ENCODE measurements around the gene KIF5C.

Gene KIF5C

GRCh38 chr2:149002378-149002890 lies 127.4 kb downstream of the KIF5C start:
- Histone ChIP-seq H3K4me1 (ENCODE audit: control insufficient read depth in 1 of 2, insufficient read depth in 1 of 2, low read depth in 1 of 2, low read length in 1 of 2) (no peaks in the 10 kb centered on the region), H3K27ac (no peak overlapping the region), H3K36me3 (no peaks in the 10 kb centered on the region), H3K4me3 (ENCODE audit: low read depth in 1 of 2, low read length in 1 of 2) (no peak overlapping the region), H3K9me3 (no peaks in the 10 kb centered on the region), H3K27me3 (peaks cover 32% of the 10 kb centered on the region)
- TF ChIP-seq CTCF (IDR thresholded peaks at IDR 0.05), result no peak

GRCh38 chr2:149002891-149003740 lies 128.1 kb downstream of the KIF5C start:
- Histone ChIP-seq H3K4me3 (ENCODE audit: low read depth in 1 of 2, low read length in 1 of 2) (no peak overlapping the region), H3K27me3 (peaks cover 28% of the 10 kb centered on the region), H3K9me3 (no peaks in the 10 kb centered on the region), H3K27ac (no peak overlapping the region), H3K36me3 (no peaks in the 10 kb centered on the region), H3K4me1 (ENCODE audit: control insufficient read depth in 1 of 2, insufficient read depth in 1 of 2, low read depth in 1 of 2, low read length in 1 of 2) (no peaks in the 10 kb centered on the region)
- no peak for TF ChIP-seq CTCF (IDR thresholded peaks at IDR 0.05)

DNA sequence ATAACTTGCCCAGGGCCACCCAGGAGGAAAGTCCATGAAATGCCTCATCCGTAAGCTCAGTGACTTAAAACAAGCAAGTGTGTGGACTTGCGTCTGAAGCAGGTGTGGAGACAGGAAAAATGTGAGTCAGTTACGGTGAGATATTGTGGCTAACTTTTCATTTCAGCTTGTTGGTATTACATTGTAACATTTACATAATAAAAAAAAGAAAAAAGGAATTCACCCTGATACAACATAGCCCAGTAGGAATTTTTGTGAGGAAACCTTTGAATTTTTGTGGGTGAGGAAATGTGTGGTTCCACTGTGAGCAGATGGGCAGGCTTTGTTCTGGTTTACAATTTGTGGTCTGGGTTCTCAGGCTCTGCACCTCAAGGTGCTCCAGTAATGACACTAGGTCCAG lies 129.8 kb downstream of the KIF5C start:
- no peaks in the 10 kb centered on the region for H3K4me1 ChIP-seq (ENCODE audit: control insufficient read depth in 1 of 2, insufficient read depth in 1 of 2, low read depth in 1 of 2, low read length in 1 of 2)
- TF ChIP-seq CTCF (IDR thresholded peaks at IDR 0.05), result no peak

DNA sequence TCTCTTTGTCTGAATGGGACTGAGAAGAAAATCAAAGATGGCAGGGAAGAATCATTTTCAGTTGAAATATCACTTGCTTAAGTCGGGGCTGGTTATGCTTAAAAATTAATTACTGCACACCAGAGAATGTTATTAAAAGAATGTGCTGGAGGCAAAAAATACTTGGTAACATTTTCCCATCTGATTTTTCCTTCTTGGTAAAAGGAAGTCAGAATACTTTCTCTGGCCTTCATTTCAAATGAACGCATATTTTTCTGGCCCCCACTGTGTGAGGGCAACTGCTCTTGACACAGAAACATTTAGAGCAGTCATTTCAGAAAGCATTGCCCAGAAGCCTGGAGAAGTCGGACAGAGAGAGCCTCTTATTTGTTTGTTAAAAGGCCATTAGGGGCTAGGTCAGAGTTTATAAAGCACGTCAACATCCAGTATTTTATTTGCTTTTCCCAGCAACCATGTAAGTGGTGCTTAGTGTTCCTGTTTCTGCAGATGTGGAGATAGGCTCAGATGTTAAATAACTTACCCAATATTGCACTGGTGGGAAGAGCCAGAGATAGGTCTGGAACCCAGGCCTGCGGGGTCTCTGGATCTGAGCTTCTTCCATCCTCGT lies 130.5 kb downstream of the KIF5C start:
- TF ChIP-seq CTCF (IDR thresholded peaks at IDR 0.05), result no peak
- no peaks in the 10 kb centered on the region for H3K36me3 ChIP-seq
- H3K27ac ChIP-seq, result no peak overlapping the region
- no peak overlapping the region for H3K4me3 ChIP-seq (ENCODE audit: low read depth in 1 of 2, low read length in 1 of 2)
- H3K9me3 ChIP-seq, result no peaks in the 10 kb centered on the region
- no peaks in the 10 kb centered on the region for H3K4me1 ChIP-seq (ENCODE audit: control insufficient read depth in 1 of 2, insufficient read depth in 1 of 2, low read depth in 1 of 2, low read length in 1 of 2)
- H3K27me3 ChIP-seq, result peaks cover 8% of the 10 kb centered on the region

More for the DNA sequence above, 129.8 kb downstream of the KIF5C start:
- Histone ChIP-seq H3K27ac (no peak overlapping the region), H3K9me3 (no peaks in the 10 kb centered on the region), H3K27me3 (peaks cover 15% of the 10 kb centered on the region), H3K36me3 (no peaks in the 10 kb centered on the region), H3K4me3 (ENCODE audit: low read depth in 1 of 2, low read length in 1 of 2) (no peak overlapping the region)

GRCh38 chr2:149006883-149007543 lies 132.0 kb downstream of the KIF5C start:
- Histone ChIP-seq H3K9me3 (no peaks in the 10 kb centered on the region), H3K4me1 (ENCODE audit: control insufficient read depth in 1 of 2, insufficient read depth in 1 of 2, low read depth in 1 of 2, low read length in 1 of 2) (no peaks in the 10 kb centered on the region), H3K36me3 (no peaks in the 10 kb centered on the region), H3K27me3 (no peaks in the 10 kb centered on the region), H3K27ac (no peak overlapping the region), H3K4me3 (ENCODE audit: low read depth in 1 of 2, low read length in 1 of 2) (no peak overlapping the region)
- TF ChIP-seq CTCF (IDR thresholded peaks at IDR 0.05), result no peak

Data from neutrophil (primary cell).